ENCODE data around the gene UNCX.

UNCX gene

DNA sequence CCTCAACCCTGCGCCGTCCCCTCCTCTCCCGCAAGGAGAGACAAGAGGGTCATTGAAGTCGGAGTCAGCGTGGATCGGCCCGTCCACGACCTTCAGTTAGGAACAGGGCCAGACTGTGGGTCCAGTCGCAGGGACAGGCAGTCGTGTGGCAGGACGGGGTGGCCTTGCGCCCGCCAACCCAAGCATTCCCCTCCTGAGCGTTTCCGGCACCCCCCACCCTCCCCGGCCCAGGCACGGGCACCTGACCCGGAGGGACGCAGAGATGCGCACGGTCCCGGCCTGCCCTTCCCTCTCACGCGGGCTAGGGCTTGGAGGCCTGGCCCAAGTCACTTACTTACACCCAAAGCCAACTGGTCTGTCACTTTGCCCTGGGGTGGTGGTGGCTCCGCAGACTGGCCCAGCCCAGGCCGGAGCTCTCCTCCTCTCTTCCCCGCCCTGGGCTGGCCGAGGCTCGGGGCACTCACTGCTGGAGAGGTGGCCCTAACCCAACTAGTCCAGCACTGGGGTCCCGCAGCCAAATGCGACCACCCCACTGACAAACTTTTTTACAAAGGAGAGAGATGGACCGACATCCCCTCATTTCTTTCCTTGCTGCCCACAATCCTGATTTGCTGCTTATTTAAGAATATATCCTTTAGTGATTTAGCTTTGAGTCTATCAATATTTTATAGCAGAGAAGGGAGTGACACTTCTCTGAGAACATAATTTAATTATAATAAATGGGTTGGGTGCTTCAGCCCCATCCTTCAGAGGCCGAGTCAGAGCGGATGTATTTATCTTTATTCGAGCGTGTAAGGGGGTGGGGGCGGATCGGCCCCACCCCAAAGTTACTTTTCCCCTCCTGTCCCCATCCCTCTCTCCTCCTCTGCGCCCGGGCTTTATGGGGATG, 1.2 kb upstream of the UNCX start:
- FAIRE-seq (no peak), DNase-seq (ENCODE audit: low spot score) (no peak)

DNA sequence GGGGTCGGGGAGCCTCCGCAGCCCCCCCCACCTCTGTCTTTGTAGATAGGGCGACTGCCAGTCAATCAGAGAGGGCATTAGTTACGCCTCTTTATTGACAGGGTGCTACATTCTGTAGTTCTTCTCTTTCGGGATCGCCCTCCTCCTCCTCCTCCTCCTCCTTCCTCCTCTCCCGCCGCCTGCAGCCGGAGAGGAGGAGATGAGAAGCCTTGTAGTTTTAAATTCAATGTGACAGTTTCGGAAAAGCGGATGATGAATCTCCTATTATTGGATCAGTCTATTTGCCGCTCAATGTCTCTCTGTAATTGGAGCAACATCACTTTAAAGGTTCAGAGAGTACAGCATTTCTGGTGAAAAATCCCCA, 587 bp upstream of the UNCX start:
- FAIRE-seq (no peak), DNase-seq (ENCODE audit: low spot score) (no peak)

DNA sequence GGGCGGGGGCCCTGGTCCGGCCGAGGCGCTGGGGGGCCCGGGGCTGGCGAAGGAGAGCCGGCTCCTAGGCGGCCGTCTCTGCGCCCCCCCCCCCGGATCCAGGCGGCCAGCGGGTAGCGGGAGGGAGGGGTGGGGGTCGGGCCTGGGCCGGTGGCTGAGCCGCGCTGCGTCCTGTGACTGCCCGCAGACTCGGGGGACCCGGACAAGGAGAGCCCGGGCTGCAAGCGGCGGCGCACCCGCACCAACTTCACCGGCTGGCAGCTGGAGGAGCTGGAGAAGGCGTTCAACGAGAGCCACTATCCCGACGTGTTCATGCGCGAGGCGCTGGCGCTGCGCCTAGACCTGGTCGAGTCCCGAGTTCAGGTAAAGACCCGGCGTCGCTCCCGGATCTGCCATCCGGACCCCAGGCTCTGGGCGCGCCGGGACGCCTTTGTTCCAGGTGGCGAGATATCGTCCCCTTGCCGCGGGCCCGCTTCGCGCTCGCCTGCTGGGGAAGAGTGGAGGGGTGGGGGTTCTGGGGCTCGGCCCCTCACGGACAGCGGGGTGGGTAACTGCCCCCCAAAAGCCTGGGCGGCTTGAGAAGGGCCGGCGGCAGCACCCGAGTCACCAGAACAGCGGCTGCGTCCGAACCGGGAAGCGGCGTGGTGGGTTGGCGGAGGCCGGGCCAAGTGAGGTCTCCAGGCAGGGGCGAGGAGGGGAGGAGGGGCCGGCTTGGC, 819 bp downstream of the UNCX start:
- no peak for DNase-seq (ENCODE audit: low spot score)

DNA sequence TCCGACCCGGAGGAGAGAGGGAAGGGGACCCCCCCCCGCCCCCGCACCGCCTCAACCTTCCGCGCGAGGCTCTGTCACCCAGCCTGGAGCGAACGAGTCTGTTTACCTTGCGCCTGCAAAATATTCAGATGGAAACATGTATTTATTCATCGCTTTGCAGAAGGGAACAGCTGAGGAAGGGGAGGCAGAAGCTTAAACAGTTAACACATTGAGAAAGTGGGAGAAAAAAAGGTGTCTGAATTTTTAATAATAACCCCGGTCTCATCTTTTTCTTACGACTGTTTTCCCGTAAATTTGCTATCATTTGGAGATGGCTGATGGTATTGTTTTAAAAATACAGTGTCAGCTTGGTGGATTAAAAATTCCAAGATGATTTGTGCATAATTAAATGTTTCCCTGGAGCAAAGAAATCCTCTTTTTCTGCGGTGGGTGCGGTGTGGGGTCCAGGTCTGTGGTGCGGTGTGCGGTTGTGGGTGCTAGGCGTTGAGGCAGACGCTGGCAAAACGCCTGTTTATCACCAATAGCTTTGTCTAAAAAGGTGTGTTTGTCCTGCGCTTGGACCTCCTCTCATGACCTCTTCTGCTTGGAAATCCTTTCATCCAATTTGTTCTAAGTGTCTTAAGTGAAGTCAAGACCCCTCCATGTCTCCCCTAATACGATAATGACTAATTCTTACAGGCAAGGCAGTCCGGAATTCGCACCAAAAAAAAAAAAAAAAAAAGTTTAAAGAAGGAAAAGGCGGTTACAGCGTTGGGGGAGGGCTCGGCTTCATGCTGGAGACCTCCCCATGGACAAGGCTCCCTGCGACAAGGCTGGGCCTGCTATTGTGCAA, 1.6 kb downstream of the UNCX start:
- DNase-seq (ENCODE audit: low spot score) (no peak), FAIRE-seq (no peak)

More for the DNA sequence above, 819 bp downstream of the UNCX start:
- FAIRE-seq: no peak

DNA sequence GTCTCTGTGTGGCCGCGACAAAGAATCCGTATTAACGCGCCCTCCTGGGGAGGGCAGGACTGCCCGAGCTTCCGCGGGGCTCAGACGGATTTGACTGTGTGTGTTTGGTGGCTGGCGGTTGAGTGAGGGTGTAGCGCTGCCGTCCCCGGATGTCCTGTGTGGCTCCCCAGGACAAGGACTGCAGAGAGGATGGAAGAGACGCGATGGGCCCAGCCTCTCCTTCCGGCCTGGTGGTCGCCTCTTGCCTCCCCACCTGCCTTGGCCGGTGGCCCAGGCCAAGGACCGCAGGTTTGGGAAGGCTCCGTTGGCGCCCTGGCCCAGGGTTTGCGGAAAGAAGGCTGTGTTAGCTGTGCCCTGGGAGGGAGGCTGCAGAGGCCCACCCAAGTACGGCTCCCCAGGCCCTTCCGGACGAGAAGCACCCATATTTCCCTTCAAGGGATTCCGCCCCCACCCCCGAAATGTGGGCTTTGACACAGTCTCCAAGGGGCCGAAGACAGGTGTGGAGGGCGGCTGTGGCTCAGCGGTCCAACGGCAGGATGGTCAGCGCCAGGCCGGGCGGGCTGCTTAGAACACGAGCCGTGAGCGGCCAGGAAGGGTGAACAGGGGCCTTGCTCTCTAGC, 2.3 kb downstream of the UNCX start:
- no peak for FAIRE-seq
- no peak for DNase-seq (ENCODE audit: low spot score)

DNA sequence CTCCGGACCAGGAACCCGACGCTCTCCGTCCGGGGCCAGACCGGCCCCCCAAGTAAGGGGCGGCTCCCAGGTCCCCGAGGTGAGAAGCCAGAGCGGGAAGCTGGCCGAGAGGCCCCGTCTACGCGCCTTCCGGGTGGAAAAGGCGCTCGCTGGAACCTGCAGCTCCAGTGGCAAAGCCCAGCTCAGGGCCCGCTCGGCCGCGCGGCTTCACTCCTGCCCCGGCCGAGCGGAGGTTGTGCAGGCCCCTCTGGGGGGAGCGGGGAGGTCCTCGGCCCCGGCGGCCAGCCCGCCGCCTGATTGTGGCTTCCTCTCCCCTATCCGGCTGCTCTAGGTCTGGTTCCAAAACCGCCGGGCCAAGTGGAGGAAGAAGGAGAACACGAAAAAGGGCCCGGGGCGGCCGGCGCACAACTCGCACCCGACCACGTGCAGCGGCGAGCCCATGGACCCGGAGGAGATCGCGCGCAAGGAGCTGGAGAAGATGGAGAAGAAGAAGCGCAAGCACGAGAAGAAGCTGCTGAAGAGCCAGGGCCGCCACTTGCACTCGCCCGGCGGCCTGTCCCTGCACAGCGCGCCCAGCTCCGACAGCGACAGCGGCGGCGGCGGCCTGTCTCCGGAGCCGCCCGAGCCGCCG, 2.9 kb downstream of the UNCX start:
- FAIRE-seq (no peak), DNase-seq (ENCODE audit: low spot score) (no peak)

DNA sequence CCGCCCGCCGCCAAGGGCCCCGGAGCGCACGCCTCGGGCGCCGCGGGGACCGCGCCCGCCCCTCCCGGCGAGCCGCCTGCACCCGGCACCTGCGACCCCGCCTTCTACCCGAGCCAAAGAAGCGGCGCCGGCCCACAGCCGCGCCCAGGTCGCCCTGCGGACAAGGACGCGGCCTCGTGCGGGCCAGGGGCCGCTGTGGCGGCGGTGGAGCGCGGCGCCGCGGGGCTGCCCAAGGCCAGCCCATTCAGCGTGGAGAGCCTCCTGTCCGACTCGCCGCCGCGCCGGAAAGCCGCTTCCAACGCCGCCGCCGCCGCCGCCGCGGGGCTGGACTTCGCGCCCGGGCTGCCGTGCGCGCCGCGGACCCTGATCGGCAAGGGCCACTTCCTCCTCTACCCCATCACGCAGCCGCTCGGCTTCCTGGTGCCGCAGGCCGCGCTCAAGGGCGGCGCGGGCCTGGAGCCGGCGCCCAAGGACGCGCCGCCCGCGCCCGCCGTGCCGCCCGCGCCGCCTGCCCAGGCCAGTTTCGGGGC, 3.5 kb downstream of the UNCX start:
- FAIRE-seq: no peak
- no peak for DNase-seq (ENCODE audit: low spot score)

DNA sequence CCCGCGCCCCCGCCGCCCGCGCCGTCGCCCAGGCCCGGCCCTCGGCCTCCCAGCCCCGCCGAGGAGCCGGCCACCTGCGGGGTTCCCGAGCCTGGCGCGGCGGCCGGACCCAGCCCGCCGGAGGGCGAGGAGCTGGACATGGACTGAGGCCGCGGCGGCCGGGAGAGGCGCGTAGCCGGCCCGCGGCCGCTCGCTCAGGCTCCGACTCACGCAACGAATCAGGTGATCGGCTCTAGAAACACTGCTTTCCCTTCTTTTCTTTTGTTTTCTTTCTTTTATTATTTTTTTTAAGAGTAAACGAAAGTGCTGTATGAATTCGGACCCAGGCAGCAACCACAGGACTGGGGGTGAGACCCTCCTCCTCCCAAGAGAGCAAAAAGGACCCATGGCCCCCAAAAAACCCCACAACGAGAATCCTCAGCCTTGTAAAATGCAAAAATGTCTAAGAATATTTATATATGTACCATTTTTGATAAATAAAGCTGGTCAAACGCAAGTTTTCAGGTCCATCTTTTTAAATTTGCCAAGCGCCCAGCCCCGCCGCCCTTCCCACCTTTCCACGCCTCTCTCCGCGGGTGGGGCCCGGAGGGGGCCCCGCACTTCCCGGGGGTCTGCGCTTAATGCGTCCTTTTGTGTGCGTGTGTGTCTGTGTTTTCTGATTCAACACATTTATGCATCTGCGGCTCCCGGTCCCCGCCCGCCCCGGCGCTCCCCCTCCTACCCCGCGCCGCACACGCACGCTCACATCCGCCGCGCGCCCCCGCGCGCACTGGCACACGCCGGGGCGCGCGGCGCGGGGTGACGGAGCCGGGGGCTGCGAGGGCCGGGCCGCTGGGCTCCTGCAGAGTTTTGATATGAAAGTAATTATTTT, 4.4 kb downstream of the UNCX start:
- DNase-seq (ENCODE audit: low spot score): no peak
- FAIRE-seq: no peak

DNA sequence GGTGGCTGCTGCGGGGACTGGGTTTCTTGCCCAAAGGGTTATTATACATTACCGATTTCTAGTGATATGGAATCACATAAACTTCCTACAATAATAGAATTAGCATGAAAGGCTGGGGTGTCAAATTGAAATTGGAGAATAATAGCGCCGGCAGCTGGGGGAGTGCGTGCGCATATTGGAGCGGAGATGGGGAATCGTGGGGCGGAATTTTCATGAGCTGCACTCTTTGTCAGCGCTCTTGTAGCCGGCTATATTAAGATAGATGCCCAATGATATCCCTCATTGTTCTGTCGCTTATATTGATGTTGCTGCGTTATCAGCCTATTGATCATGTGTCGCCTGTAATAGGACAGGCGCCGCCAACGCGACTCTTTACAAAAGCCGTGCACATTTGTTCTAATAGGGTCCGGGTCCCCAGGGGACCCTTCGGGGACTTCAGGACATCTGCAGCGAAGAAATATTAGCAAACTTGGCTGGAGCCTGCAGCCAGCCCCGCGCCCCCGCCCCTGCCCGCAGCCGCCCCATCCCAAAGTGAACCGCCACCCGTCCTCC, 5.1 kb downstream of the UNCX start:
- FAIRE-seq: no peak
- no peak for DNase-seq (ENCODE audit: low spot score)

DNA sequence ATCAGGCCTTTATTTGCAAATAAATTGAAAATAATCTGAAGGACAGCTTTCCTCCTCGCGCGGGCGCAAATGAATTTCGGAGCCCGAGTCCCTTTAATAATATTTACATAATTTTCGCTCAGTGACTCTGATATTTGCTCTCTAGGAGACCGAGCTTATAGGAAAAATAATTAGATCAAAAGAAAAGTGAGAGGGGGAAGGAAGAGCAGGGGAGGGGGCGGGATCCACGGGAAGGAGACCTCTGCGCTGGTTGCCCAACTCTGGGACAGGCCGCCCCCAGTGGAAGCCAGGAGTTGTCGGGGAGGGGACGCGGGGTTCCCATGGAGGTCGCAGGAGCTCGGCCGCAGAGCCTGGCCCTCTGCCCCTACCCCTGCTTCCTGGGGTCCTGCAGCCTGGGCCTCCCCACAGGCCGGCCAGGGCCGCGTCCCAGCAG, 5.8 kb downstream of the UNCX start:
- no peak for FAIRE-seq

DNA sequence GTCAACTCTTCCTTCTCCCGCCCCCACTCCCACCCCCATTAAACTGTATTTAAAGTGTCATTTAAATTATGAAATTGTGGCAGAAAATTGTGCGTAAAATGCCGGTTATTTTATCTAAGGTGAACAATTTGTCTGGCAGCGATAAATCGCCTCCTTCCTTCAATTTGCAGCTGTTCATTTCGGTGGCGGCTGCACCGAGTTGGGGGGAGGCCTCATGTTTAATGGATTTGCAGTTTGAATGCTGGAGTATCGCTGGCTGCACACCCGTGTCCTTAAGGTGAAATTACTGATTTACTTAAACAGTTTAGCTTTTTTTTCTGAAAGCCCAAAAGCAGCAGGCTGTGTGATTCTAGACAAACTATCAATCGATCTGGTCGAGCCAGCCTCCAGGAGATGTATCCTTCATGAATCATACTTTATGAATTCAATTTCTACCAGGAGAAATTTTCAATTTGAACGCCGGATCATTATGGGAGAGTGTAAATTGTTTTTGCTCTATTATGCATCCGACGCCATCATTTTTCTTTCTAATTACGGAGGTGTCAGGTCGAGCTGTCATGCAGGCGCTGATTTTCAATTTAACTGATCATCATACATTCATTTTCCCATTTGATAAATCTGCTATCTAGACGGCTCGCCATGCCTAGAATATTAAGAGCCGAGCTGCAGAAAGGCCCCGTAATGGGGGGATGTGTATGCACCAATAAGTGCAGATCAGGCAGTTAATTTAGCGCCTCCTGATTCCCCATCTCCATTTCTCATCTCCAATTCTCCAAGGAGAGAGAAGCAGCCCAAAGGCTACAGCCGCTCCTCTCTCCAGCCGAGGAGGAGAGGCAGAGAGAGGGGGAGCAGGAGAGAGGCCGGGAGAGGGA, 6.5 kb downstream of the UNCX start:
- FAIRE-seq (no peak), DNase-seq (ENCODE audit: low spot score) (no peak)

More for the DNA sequence above, 5.8 kb downstream of the UNCX start:
- no peak for DNase-seq (ENCODE audit: low spot score)

DNA sequence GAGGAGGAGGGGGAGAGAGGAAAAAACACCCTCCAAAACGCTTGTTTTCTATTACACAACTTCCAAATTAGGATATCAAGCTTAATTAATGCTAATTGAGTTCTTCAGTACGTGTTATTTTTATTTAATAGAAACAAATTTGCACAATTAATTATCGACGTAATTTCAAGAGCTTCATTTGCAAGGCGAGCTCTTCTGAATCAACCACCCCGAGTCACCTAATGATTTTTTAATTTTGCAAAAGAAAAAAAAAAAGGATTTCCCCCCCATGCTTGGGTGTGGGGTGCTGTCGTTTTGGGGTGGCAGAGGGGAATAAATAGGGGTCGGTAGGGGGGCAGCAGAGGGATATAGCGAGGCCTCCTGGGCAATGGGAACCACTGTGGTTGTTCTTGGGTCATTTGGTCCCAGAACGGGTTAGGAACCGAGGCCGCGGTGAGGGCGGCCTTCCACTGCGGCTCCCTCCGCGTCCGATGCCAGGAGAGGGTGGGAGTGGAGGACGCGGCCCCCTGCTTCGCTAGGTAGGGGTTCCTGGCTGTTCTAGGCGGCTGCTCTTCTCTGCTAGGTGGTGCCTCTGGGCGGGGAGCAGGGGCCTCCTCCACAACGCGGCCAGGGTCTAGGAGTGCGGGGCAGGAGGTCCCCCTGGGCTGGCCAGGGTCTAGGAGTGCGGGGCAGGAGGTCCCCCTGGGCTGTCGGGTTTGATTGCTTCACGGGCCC, 7.3 kb downstream of the UNCX start:
- FAIRE-seq: no peak
- DNase-seq (ENCODE audit: low spot score): no peak

DNA sequence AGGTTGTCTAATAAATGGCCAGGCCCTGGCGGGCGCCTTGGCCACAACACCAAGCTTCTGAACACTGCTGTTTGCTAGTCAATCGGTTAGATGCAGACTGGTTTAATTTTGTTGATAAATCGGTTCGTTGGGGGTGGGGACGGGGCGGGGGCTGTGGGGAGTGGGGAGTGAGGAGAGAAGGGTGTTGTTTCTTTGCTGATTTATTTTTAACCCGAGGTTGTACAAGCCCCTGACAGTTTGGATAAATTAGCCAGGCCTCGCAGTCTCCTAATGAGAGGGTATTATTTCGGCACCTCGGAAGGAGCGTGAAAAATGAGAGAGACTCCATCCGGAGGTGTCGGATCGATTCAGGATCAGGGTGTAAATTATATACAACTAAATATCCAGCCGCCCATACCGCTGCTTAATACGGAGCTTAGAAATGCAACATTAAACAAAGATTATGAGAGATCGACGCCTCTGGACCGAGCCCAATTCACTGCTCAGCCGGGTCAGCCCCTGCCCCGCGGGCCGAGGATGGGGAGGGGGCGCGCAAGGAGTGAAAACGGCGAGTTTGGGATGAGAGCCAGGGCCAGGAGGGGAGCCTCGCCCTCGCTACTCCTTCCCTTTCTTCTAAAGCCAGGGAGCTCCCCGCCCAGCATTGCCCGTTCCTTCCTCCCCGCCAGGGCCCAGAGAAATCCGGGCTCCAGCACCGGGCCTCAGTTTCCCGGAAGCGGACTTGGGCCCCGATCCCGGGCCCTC, 8.0 kb downstream of the UNCX start:
- DNase-seq (ENCODE audit: low spot score): no peak
- FAIRE-seq: no peak

DNA sequence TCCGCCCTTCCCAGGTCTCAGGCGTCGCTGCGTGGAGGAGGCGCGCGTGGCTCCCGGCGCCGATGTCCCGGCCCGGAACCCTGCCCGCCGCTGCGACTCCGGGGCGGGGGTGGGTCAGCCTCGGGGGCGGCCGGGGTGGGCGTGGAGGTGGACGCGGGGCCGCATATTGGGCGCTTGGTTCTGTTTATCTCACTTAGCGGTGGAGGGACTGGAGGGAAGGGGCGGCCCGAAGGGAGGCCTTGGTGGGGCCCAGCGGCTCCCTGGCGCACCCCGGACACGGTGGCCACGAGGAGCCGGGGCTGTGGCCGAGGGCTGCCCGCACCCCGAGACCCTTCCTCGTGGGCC, 8.6 kb downstream of the UNCX start:
- no peak for FAIRE-seq

DNA sequence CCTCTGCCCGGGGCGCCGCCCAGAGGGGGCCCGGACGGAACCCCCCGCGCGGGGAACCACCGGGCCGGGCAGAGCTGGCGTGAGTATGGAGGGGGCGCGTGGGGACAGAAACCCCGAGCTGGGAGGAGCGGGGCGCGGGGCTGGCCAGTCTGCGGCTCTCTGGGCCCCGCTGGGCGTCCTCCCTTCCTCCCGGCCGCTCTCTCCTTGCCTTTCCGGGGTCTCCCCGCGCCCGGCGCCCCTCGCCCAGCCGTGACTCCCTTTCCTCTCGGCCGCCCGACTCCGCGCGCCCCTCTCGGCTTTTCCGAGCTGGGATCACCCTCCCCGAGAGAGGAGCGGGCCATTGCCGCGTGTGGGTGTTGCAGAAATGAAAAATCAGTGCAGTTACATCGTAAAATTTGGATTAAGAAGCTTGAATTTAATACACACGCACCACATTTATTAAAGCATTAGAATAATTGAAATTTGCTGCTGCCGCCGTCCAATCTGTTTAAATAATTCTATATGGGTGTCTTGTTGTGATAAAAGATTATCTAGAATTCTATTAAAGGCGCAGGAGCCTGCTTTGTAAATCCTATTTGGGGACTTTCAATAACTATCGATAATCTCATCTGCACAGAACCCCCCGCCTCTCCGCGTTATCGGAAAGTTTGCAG, 9.1 kb downstream of the UNCX start:
- no peak for FAIRE-seq

More for the DNA sequence above, 8.6 kb downstream of the UNCX start:
- DNase-seq (ENCODE audit: low spot score): no peak

DNA sequence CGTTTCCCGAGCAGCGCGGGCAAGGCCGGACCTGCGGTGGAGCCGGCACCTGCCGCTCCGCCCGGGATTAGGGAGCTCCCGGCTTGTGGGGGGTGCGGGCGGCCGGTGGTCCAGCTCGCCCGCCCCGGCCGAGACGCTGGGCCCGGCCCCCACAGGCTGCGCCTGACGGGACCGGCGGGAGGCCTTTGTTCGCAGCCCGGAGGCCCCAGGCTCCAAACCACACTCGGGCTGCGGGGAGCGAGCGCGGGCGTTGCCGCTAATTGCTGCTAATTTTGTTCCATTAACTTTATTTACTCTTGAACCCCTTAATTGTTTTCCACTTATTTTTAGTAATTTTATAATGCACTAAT, 9.6 kb downstream of the UNCX start:
- no peak for DNase-seq (ENCODE audit: low spot score)
- no peak for FAIRE-seq

More for the DNA sequence above, 9.1 kb downstream of the UNCX start:
- DNase-seq (ENCODE audit: low spot score): no peak
